Smooth muscle cell (in vitro differentiated cells): ENCODE results near the gene INPP4B. TPM values are rescaled to one million over a fixed set of nuclear protein-coding genes. Genes with fewer than 3 reads are reported as not detected.

Experiments used
- DNase-seq: peaks from one replicate; lab custom pipeline; 2025; ENCODE audit not compliant: unreplicated experiment; lab: John Stamatoyannopoulos, UW
- H2AFZ ChIP-seq: fragments of 200-600 bp; sonication (generic); 2 replicates; pipeline ENCODE4 v1.6.0; 2016; ENCODE audit warnings: antibody characterized with exemption, low read depth, mild to moderate bottlenecking
- H3F3A ChIP-seq: fragments of 200-600 bp; sonication (generic); 2 replicates; pipeline ENCODE4 v1.6.0; 2017; ENCODE audit warnings: antibody characterized with exemption, low read depth
- H3K27ac ChIP-seq: fragments of 200-600 bp; sonication (generic); 2 replicates; pipeline ENCODE4 v1.5.1; 2016; ENCODE audit warnings: low read depth, mild to moderate bottlenecking
- H3K27me3 ChIP-seq: fragments of 200-600 bp; sonication (generic); 2 replicates; pipeline ENCODE4 v1.6.1; 2016; ENCODE audit warnings: low read depth, mild to moderate bottlenecking
- H3K36me3 ChIP-seq: fragments of 200-600 bp; sonication (generic); 2 replicates; pipeline ENCODE4 v1.5.1; 2016; ENCODE audit warnings: low read depth
- H3K4me1 ChIP-seq: fragments of 200-600 bp; sonication (generic); 2 replicates; pipeline ENCODE4 v1.5.1; 2016; ENCODE audit warnings: low read depth
- H3K4me2 ChIP-seq: fragments of 200-600 bp; sonication (generic); 2 replicates; pipeline ENCODE4 v1.6.0; 2016; ENCODE audit warnings: mild to moderate bottlenecking
- H3K4me3 ChIP-seq: fragments of 200-600 bp; sonication (generic); 2 replicates; pipeline ENCODE4 v1.5.1; 2016; ENCODE audit warnings: mild to moderate bottlenecking
- H3K79me2 ChIP-seq: fragments of 200-600 bp; sonication (generic); 2 replicates; pipeline ENCODE4 v1.6.0; 2016; ENCODE audit warnings: low read depth, mild to moderate bottlenecking
- H3K9ac ChIP-seq: fragments of 200-600 bp; sonication (generic); 2 replicates; pipeline ENCODE4 v1.6.0; 2016; ENCODE audit warnings: low read depth
- H3K9me3 ChIP-seq: fragments of 200-600 bp; sonication (generic); replicated peaks from 2 replicates; pipeline ENCODE4 v1.5.1; 2016; ENCODE audit warnings: low read depth
- H4K20me1 ChIP-seq: fragments of 200-600 bp; sonication (generic); 2 replicates; pipeline ENCODE4 v1.6.0; 2016; ENCODE audit warnings: low read depth
- WGBS: methylation state at CpG from one replicate; pipeline ENCODE4 v1.1.7; 2016; ENCODE audit warnings: low lambda C conversion rate; 5-methylcytosine and 5-hydroxymethylcytosine counted together
- polyA plus RNA-seq: library from polyadenylated mRNA; unstranded; fragments of >200 nt; fragmentation: Nextera tagmentation; extraction: Ambion mirVana; gene quantifications from 2 replicates; pipeline ENCODE4 v1.2.1, GENCODE V29; 2016
- total RNA-seq: library from RNA; depleted of rRNA; stranded (reverse); fragments of >200 nt; gene quantifications from 2 replicates; pipeline ENCODE4 v1.2.3, GENCODE V29; 2014
- TF ChIP-seq, protein P1 (sequence below): fragments of 200-600 bp; sonication (generic); IDR thresholded peaks from 2 replicates; pipeline ENCODE4 v1.5.1; 2017; ENCODE audit warnings: borderline replicate concordance, mild to moderate bottlenecking, antibody characterized with exemption; ENCODE audit not compliant: insufficient read depth, poor library complexity, severe bottlenecking

Gene INPP4B
- total and polyA plus RNA-seq, 2 experiments from 2014 or later: 2.0 to 10.9 TPM

GRCh38 chr4:142264961-142265360, 581.1 kb downstream of the INPP4B start:
- H3K4me2 ChIP-seq: peak overlapping the region; percentile 12
- peak overlapping the region; percentile 6 for H3K27ac ChIP-seq
- H3F3A ChIP-seq: no peaks in the 10 kb centered on the region
- no peak for DNase-seq
- TF ChIP-seq, protein P1, sequence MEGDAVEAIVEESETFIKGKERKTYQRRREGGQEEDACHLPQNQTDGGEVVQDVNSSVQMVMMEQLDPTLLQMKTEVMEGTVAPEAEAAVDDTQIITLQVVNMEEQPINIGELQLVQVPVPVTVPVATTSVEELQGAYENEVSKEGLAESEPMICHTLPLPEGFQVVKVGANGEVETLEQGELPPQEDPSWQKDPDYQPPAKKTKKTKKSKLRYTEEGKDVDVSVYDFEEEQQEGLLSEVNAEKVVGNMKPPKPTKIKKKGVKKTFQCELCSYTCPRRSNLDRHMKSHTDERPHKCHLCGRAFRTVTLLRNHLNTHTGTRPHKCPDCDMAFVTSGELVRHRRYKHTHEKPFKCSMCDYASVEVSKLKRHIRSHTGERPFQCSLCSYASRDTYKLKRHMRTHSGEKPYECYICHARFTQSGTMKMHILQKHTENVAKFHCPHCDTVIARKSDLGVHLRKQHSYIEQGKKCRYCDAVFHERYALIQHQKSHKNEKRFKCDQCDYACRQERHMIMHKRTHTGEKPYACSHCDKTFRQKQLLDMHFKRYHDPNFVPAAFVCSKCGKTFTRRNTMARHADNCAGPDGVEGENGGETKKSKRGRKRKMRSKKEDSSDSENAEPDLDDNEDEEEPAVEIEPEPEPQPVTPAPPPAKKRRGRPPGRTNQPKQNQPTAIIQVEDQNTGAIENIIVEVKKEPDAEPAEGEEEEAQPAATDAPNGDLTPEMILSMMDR: no peak
- H3K4me3 ChIP-seq: no peak overlapping the region
- H3K79me2 ChIP-seq: no peaks in the 10 kb centered on the region
- H2AFZ ChIP-seq: peak overlapping the region; percentile 62
- no peaks in the 10 kb centered on the region for H3K36me3 ChIP-seq
- H3K4me1 ChIP-seq: no peaks in the 10 kb centered on the region
- H4K20me1 ChIP-seq: no peaks in the 10 kb centered on the region
- H3K9me3 ChIP-seq: no peaks in the 10 kb centered on the region
- H3K9ac ChIP-seq: no peak overlapping the region
- 22% methylated on average over 2 of the region's 2 CpGs for WGBS
- H3K27me3 ChIP-seq: no peaks in the 10 kb centered on the region

DNA sequence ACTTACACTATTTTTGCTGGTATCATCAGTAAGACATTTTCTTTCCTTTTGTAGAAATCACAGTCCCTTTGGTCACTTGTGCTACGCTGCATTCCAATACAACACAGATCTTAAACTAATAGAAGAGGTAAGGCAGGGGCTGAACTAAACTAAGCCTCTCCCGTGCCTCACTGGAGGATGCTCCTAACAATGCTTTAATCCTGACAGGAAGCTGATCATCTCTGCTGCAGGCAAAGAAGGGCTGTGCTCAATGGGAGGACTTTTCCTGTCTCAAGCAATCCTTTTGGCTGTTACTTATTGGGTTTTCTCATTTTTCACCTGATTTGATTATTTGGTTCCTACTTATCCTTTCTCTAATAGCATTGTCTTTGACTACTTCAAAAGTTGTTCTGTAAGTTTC, 583.1 kb downstream of the INPP4B start:
- Histone ChIP-seq H2AFZ (no peak overlapping the region), H3K4me2 (no peak overlapping the region), H3K9ac (no peak overlapping the region), H3K27me3 (no peaks in the 10 kb centered on the region), H3K36me3 (no peaks in the 10 kb centered on the region), H3F3A (no peaks in the 10 kb centered on the region), H3K9me3 (no peaks in the 10 kb centered on the region), H3K79me2 (no peaks in the 10 kb centered on the region), H3K27ac (no peak overlapping the region), H3K4me1 (no peaks in the 10 kb centered on the region), H3K4me3 (no peak overlapping the region), H4K20me1 (no peaks in the 10 kb centered on the region)
- no peak for DNase-seq
- WGBS: 72% methylated on average over 2 of the region's 2 CpGs
- TF ChIP-seq, protein P1: no peak

GRCh38 chr4:142248946-142249345, 597.2 kb downstream of the INPP4B start:
- no peaks in the 10 kb centered on the region for H3K36me3 ChIP-seq
- no peak overlapping the region for H2AFZ ChIP-seq
- H4K20me1 ChIP-seq: no peaks in the 10 kb centered on the region
- no peaks in the 10 kb centered on the region for H3K27me3 ChIP-seq
- no peaks in the 10 kb centered on the region for H3K79me2 ChIP-seq
- no peaks in the 10 kb centered on the region for H3K4me1 ChIP-seq
- 52% methylated on average over 1 of the region's 1 CpG for WGBS
- TF ChIP-seq, protein P1: no peak
- no peaks in the 10 kb centered on the region for H3K9me3 ChIP-seq
- H3K4me2 ChIP-seq: no peak overlapping the region
- H3K9ac ChIP-seq: no peak overlapping the region
- H3K4me3 ChIP-seq: no peak overlapping the region
- no peaks in the 10 kb centered on the region for H3F3A ChIP-seq
- no peak overlapping the region for H3K27ac ChIP-seq
- DNase-seq: no peak

DNA sequence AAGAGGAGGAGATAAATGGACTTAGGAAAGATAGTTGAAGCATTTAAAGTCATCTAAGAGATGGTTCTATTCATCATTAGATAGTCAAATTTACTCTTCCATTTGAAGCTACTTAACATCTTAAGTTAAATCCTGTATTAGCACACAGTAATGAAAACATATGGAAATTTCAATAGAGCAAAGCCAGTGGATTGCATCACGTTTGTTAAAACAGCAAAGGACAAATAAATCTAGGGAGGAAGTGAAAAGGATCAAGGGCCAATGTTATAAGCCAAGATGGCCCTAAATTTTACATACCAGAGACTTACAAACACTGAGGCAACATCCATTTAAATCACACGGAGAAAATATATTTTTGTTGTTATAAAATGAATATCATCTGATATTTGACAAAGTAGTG, 602.8 kb downstream of the INPP4B start:
- Histone ChIP-seq H3K4me1 (no peaks in the 10 kb centered on the region), H3K4me3 (no peak overlapping the region), H3K27me3 (no peaks in the 10 kb centered on the region), H3K27ac (no peak overlapping the region), H3K4me2 (no peak overlapping the region), H3K9ac (no peak overlapping the region), H3K9me3 (no peaks in the 10 kb centered on the region), H4K20me1 (no peaks in the 10 kb centered on the region), H3F3A (no peaks in the 10 kb centered on the region), H3K36me3 (no peaks in the 10 kb centered on the region), H3K79me2 (no peaks in the 10 kb centered on the region), H2AFZ (no peak overlapping the region)
- WGBS: 72% methylated on average over 2 of the region's 2 CpGs
- no peak for DNase-seq
- TF ChIP-seq, protein P1: no peak
